Neural cell (in vitro differentiated cells): Measurements from ENCODE around the gene ANO1. TPM values are rescaled to one million over a fixed set of nuclear protein-coding genes. Genes with fewer than 3 reads are reported as not detected.

Experiments used
- H2AFZ ChIP-seq: fragments of 200-600, 300-800 bp; sonication (generic), shearing (Covaris generic); 2 replicates; pipeline ENCODE4 v1.6.0; 2014; ENCODE audit warnings: low read depth, mild to moderate bottlenecking, antibody characterized with exemption, low read length, moderate library complexity
- H3F3A ChIP-seq: fragments of 200-600 bp; shearing (Covaris generic); 2 replicates; pipeline ENCODE4 v1.6.1; 2016; ENCODE audit warnings: mild to moderate bottlenecking, moderate library complexity, mixed read lengths, antibody characterized with exemption, low read length; ENCODE audit not compliant: insufficient read depth, poor library complexity, severe bottlenecking
- H3K27ac ChIP-seq: fragments of 200-600, 300-800 bp; sonication (generic), shearing (Covaris generic); 2 replicates; pipeline ENCODE4 v1.5.1; 2014; ENCODE audit warnings: mild to moderate bottlenecking, low read length, moderate library complexity
- H3K27me3 ChIP-seq: fragments of 300-800, 200-600 bp; sonication (generic), shearing (Covaris generic); 2 replicates; pipeline ENCODE4 v1.6.0; 2014; ENCODE audit warnings: mild to moderate bottlenecking, low read depth, low read length, moderate library complexity; ENCODE audit not compliant: insufficient read depth
- H3K36me3 ChIP-seq: fragments of 300-800, 200-600 bp; sonication (generic), shearing (Covaris generic); 2 replicates; pipeline ENCODE4 v1.5.1; 2014; ENCODE audit warnings: mild to moderate bottlenecking, antibody characterized with exemption, low read length, moderate library complexity; ENCODE audit not compliant: insufficient read depth
- H3K4me2 ChIP-seq: fragments of 300-800, 200-600 bp; sonication (generic), shearing (Covaris generic); 2 replicates; pipeline ENCODE4 v1.6.0; 2014; ENCODE audit warnings: mild to moderate bottlenecking, low read length
- H3K4me3 ChIP-seq: fragments of 300-800, 200-600 bp; sonication (generic), shearing (Covaris generic); 2 replicates; pipeline ENCODE4 v1.5.1; 2014; ENCODE audit warnings: mild to moderate bottlenecking, low read length, moderate library complexity
- H3K79me2 ChIP-seq: fragments of 200-600 bp; shearing (Covaris generic); replicated peaks from 2 replicates; pipeline ENCODE4 v1.6.0; 2014; ENCODE audit warnings: mild to moderate bottlenecking, low read length, moderate library complexity; ENCODE audit not compliant: insufficient read depth
- H3K9ac ChIP-seq: fragments of 300-800, 200-600 bp; sonication (generic), shearing (Covaris generic); 2 replicates; pipeline ENCODE4 v1.6.1; 2016; ENCODE audit warnings: mild to moderate bottlenecking, low read length, mixed read lengths
- H3K9me2 ChIP-seq: fragments of 200-600 bp; shearing (Covaris generic); 2 replicates; pipeline ENCODE4 v1.6.1; 2016; ENCODE audit warnings: mild to moderate bottlenecking, low read length, mixed read lengths; ENCODE audit not compliant: insufficient read depth
- H3K9me3 ChIP-seq: fragments of 200-600, 300-800 bp; sonication (generic), shearing (Covaris generic); 2 replicates; pipeline ENCODE4 v1.6.1; 2016; ENCODE audit warnings: mild to moderate bottlenecking, mixed run types, low read length, moderate library complexity, mixed read lengths
- H4K20me1 ChIP-seq: fragments of 200-600 bp; shearing (Covaris generic); 2 replicates; pipeline ENCODE4 v1.6.1; 2016; ENCODE audit warnings: mild to moderate bottlenecking, mixed run types; ENCODE audit not compliant: insufficient read depth
- EP300 ChIP-seq: fragments of 450-650 bp; conservative IDR thresholded peaks from 2 replicates; pipeline ENCODE4 v1.6.1; 2014; ENCODE audit warnings: antibody characterized with exemption, mild to moderate bottlenecking, moderate library complexity; ENCODE audit not compliant: poor library complexity, severe bottlenecking
- EZH2 ChIP-seq: fragments of 200-600, 300-800 bp; shearing (Covaris generic), sonication (generic); IDR thresholded peaks from 2 replicates; pipeline ENCODE4 v1.6.1; 2014; ENCODE audit warnings: antibody characterized with exemption, low read length, borderline replicate concordance, mild to moderate bottlenecking; ENCODE audit not compliant: insufficient read depth, poor library complexity, severe bottlenecking
- MXI1 ChIP-seq: fragments of 450-650 bp; conservative IDR thresholded peaks from 2 replicates; pipeline ENCODE4 v1.6.1; 2014; ENCODE audit warnings: antibody characterized with exemption, mild to moderate bottlenecking; ENCODE audit not compliant: poor library complexity, severe bottlenecking
- POLR2AphosphoS5 ChIP-seq: IDR thresholded peaks from 2 replicates; pipeline ENCODE4 v1.6.1; 2012
- RAD21 ChIP-seq: fragments of 450-650 bp; conservative IDR thresholded peaks from 2 replicates; pipeline ENCODE4 v1.6.1; 2014; ENCODE audit warnings: antibody characterized with exemption, mild to moderate bottlenecking, moderate library complexity
- SMC3 ChIP-seq: fragments of 450-650 bp; conservative IDR thresholded peaks from 2 replicates; pipeline ENCODE4 v1.6.1; 2014; ENCODE audit warnings: antibody characterized with exemption, mild to moderate bottlenecking, moderate library complexity; ENCODE audit not compliant: poor library complexity
- TAF1 ChIP-seq: IDR thresholded peaks from 2 replicates; pipeline ENCODE4 v1.6.1; 2012; ENCODE audit warnings: low read depth
- polyA plus RNA-seq: library from polyadenylated mRNA; depleted of rRNA; stranded (reverse); fragments of >200 nt; gene quantifications from 2 replicates; pipeline ENCODE4 v1.2.3, GENCODE V29; 2014
- TF ChIP-seq, protein P1 (sequence below): IDR thresholded peaks from 2 replicates; pipeline ENCODE4 v1.6.1; 2012; ENCODE audit warnings: borderline replicate concordance
- TF ChIP-seq, protein P2 (sequence below): fragments of 450-650 bp; IDR thresholded peaks from 2 replicates; pipeline ENCODE4 v1.5.1; 2014; ENCODE audit warnings: antibody characterized with exemption, mild to moderate bottlenecking, moderate library complexity; ENCODE audit not compliant: poor library complexity, severe bottlenecking

ANO1 gene
- polyA plus RNA-seq, 1 donor from 2014 or later = not detected

DNA sequence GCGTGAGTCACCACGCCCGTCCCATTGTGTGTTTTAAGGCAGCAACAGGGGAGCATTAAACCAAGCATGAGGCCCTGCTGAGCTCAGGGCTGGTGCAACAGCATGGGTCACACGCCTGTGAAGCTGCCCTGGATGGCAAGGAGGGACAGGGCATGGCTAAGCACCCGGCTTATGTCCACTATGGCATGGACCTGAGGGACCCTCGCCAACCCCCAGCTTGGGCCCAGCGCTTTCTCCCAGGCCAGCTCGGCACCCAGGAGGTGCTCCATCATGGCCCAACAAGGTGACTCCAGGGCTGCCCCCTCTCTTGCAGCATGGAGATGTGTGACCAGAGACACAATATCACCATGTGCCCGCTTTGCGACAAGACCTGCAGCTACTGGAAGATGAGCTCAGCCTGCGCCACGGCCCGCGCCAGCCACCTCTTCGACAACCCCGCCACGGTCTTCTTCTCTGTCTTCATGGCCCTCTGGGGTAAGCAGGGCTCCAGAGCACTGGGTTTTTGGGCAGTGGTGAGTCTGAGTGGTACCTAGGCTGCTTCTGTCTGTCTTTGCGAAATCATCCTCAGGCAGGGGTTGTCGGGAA lies 53.6 kb downstream of the ANO1 start:
- H3K79me2 ChIP-seq = no peaks in the 10 kb centered on the region
- no peaks in the 10 kb centered on the region for H3K9me2 ChIP-seq
- no peaks in the 10 kb centered on the region for H3K9me3 ChIP-seq
- H3K4me3 ChIP-seq = no peak overlapping the region
- H3F3A ChIP-seq = no peaks in the 10 kb centered on the region
- no peak for TF ChIP-seq RAD21
- no peak for TF ChIP-seq EP300
- TF ChIP-seq, protein P1, sequence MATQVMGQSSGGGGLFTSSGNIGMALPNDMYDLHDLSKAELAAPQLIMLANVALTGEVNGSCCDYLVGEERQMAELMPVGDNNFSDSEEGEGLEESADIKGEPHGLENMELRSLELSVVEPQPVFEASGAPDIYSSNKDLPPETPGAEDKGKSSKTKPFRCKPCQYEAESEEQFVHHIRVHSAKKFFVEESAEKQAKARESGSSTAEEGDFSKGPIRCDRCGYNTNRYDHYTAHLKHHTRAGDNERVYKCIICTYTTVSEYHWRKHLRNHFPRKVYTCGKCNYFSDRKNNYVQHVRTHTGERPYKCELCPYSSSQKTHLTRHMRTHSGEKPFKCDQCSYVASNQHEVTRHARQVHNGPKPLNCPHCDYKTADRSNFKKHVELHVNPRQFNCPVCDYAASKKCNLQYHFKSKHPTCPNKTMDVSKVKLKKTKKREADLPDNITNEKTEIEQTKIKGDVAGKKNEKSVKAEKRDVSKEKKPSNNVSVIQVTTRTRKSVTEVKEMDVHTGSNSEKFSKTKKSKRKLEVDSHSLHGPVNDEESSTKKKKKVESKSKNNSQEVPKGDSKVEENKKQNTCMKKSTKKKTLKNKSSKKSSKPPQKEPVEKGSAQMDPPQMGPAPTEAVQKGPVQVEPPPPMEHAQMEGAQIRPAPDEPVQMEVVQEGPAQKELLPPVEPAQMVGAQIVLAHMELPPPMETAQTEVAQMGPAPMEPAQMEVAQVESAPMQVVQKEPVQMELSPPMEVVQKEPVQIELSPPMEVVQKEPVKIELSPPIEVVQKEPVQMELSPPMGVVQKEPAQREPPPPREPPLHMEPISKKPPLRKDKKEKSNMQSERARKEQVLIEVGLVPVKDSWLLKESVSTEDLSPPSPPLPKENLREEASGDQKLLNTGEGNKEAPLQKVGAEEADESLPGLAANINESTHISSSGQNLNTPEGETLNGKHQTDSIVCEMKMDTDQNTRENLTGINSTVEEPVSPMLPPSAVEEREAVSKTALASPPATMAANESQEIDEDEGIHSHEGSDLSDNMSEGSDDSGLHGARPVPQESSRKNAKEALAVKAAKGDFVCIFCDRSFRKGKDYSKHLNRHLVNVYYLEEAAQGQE = no peak
- TF ChIP-seq, protein P2, sequence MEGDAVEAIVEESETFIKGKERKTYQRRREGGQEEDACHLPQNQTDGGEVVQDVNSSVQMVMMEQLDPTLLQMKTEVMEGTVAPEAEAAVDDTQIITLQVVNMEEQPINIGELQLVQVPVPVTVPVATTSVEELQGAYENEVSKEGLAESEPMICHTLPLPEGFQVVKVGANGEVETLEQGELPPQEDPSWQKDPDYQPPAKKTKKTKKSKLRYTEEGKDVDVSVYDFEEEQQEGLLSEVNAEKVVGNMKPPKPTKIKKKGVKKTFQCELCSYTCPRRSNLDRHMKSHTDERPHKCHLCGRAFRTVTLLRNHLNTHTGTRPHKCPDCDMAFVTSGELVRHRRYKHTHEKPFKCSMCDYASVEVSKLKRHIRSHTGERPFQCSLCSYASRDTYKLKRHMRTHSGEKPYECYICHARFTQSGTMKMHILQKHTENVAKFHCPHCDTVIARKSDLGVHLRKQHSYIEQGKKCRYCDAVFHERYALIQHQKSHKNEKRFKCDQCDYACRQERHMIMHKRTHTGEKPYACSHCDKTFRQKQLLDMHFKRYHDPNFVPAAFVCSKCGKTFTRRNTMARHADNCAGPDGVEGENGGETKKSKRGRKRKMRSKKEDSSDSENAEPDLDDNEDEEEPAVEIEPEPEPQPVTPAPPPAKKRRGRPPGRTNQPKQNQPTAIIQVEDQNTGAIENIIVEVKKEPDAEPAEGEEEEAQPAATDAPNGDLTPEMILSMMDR = no peak
- TF ChIP-seq EZH2 = no peak
- TF ChIP-seq SMC3 = no peak
- no peak for TF ChIP-seq POLR2AphosphoS5
- no peak for TF ChIP-seq TAF1
- no peak for TF ChIP-seq MXI1
- H3K27ac ChIP-seq = no peak overlapping the region
- no peak overlapping the region for H3K4me2 ChIP-seq
- no peak overlapping the region for H3K9ac ChIP-seq
- H3K36me3 ChIP-seq = no peaks in the 10 kb centered on the region
- H2AFZ ChIP-seq = no peak overlapping the region
- H3K27me3 ChIP-seq = no peaks in the 10 kb centered on the region
- H4K20me1 ChIP-seq = no peaks in the 10 kb centered on the region

DNA sequence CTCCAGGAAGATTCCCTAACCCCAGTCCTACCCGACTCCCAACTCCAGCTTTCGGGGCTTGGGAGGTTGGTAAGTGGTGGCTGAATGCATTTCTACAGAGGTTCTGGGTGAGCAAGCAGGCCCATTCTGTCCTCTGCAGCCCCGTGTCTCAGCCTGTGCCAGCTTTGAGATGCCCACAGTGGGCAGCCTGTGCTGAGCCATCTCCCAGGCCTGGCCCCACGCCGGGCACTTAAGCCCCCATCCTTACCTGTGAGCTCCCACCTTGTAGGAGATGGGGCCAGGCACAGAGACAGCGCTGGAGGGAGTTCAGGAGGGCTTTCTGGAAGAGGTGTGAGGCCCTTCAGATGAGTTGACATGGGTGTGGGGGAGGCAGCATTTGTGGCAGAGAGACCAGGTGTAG lies 54.5 kb downstream of the ANO1 start:
- no peaks in the 10 kb centered on the region for H4K20me1 ChIP-seq
- no peaks in the 10 kb centered on the region for H3K9me2 ChIP-seq
- H3K79me2 ChIP-seq = no peaks in the 10 kb centered on the region
- H2AFZ ChIP-seq = no peak overlapping the region
- H3K4me3 ChIP-seq = no peak overlapping the region
- H3K4me2 ChIP-seq = no peak overlapping the region
- H3K36me3 ChIP-seq = no peaks in the 10 kb centered on the region
- no peak overlapping the region for H3K27ac ChIP-seq
- H3K9ac ChIP-seq = no peak overlapping the region
- no peaks in the 10 kb centered on the region for H3F3A ChIP-seq
- H3K9me3 ChIP-seq = no peaks in the 10 kb centered on the region
- H3K27me3 ChIP-seq = no peaks in the 10 kb centered on the region
- TF ChIP-seq, protein P1 = no peak
- TF ChIP-seq POLR2AphosphoS5 = no peak
- TF ChIP-seq RAD21 = no peak
- TF ChIP-seq SMC3 = no peak
- no peak for TF ChIP-seq EZH2
- TF ChIP-seq MXI1 = no peak
- no peak for TF ChIP-seq EP300
- TF ChIP-seq, protein P2 = no peak
